HG03064 (cell line): ENCODE data around the gene CCDC187.

Experiments used
- ATAC-seq: cut with Tn5 transposase; IDR thresholded peaks from one replicate; pipeline ENCODE4 v1.9.1; 2021; ENCODE audit warnings: low read depth; ENCODE audit not compliant: unreplicated experiment

The CCDC187 gene

GRCh38 chr9:136258299-136258625 lies 45.6 kb downstream of the CCDC187 start:
- ATAC-seq = no peak

GRCh38 chr9:136257381-136258298 lies 46.3 kb downstream of the CCDC187 start:
- no peak for ATAC-seq

GRCh38 chr9:136255896-136256890 lies 47.7 kb downstream of the CCDC187 start:
- no peak for ATAC-seq

GRCh38 chr9:136255166-136255538 lies 48.7 kb downstream of the CCDC187 start:
- no peak for ATAC-seq

- ATAC-seq = no peak
Observed at GRCh38 chr9:136254381-136255165, 49.3 kb downstream of the CCDC187 start.

GRCh38 chr9:136253246-136254130 lies 50.4 kb downstream of the CCDC187 start:
- ATAC-seq = no peak

- ATAC-seq = no peak
Observed at GRCh38 chr9:136252846-136253245, 51.0 kb downstream of the CCDC187 start.

GRCh38 chr9:136252281-136252680 lies 51.6 kb downstream of the CCDC187 start:
- ATAC-seq = no peak

GRCh38 chr9:136251264-136252115 lies 52.4 kb downstream of the CCDC187 start:
- ATAC-seq = no peak

GRCh38 chr9:136250676-136251075 lies 53.2 kb downstream of the CCDC187 start:
- no peak for ATAC-seq

GRCh38 chr9:136249877-136250559 lies 53.9 kb downstream of the CCDC187 start:
- no peak for ATAC-seq

- ATAC-seq = no peak
Observed at GRCh38 chr9:136248951-136249876, 54.7 kb downstream of the CCDC187 start.

GRCh38 chr9:136247947-136248637 lies 55.8 kb downstream of the CCDC187 start:
- no peak for ATAC-seq

GRCh38 chr9:136247551-136247916 lies 56.4 kb downstream of the CCDC187 start:
- ATAC-seq = no peak

GRCh38 chr9:136246849-136247550 lies 56.9 kb downstream of the CCDC187 start:
- ATAC-seq = no peak
